IMR-90 (cell line): ENCODE results near the gene FDPS. TPM values are rescaled to one million over a fixed set of nuclear protein-coding genes. Genes with fewer than 3 reads are reported as not detected.

ENCODE experiments used
- ATAC-seq: fragments of 200-7000 bp; cut with Tn5 transposase; 2 replicates; pipeline ENCODE4 v1.9.1; 2020; ENCODE audit warnings: low read depth, mild to moderate bottlenecking, moderate library complexity
- BruUV-seq: library from RNA; stranded (reverse); fragments of 400-500 nt; replicated peaks from 2 replicates; lab custom pipeline; 2021; lab: Mats Ljungman, UMichigan
- CTCF ChIA-PET: fragments of 300-600 bp; formaldehyde crosslinking; extraction: SDS; loops from one replicate; lab custom pipeline; 2021; ENCODE audit warnings: antibody characterized with exemption; lab: Yijun Ruan, JAX
- POLR2A ChIA-PET: fragments of 300-600 bp; sonication (Branson Sonifier 250); formaldehyde crosslinking; loops from one replicate; lab custom pipeline; 2022; ENCODE audit warnings: antibody characterized with exemption; ENCODE audit not compliant: unreplicated experiment; lab: Charles Lee
- DNase-seq: peaks from one replicate; pipeline ENCODE4 v3.0.0; 2013
- H2AFZ ChIP-seq: replicated peaks from 2 replicates; pipeline ENCODE3; 2013; ENCODE audit warnings: low read length, mild to moderate bottlenecking; ENCODE audit not compliant: poor library complexity
- H2AK5ac ChIP-seq: 2 replicates; pipeline ENCODE4 v1.6.1; 2013; ENCODE audit warnings: low read depth, low read length, inconsistent platforms
- H2AK9ac ChIP-seq: replicated peaks from 2 replicates; pipeline ENCODE3; 2013; ENCODE audit warnings: mild to moderate bottlenecking, low read depth, low read length, moderate library complexity; ENCODE audit not compliant: poor library complexity
- H2BK120ac ChIP-seq: 2 replicates; pipeline ENCODE4 v1.6.1; 2013; ENCODE audit warnings: low read depth, low read length, inconsistent platforms
- H2BK15ac ChIP-seq: 3 replicates; pipeline ENCODE4 v1.6.1; 2013; ENCODE audit warnings: low read depth, low read length, inconsistent platforms
- H2BK20ac ChIP-seq: 2 replicates; pipeline ENCODE4 v1.6.1; 2013; ENCODE audit warnings: low read depth, mild to moderate bottlenecking, inconsistent platforms, low read length, moderate library complexity
- H2BK5ac ChIP-seq: 2 replicates; pipeline ENCODE4 v1.6.1; 2013; ENCODE audit warnings: mild to moderate bottlenecking, low read depth, low read length, inconsistent platforms; ENCODE audit not compliant: poor library complexity, severe bottlenecking
- H3K14ac ChIP-seq: replicated peaks from 2 replicates; pipeline ENCODE4 v1.6.1; 2013; ENCODE audit warnings: low read depth, low read length, inconsistent platforms
- H3K18ac ChIP-seq: 2 replicates; pipeline ENCODE4 v1.6.1; 2013; ENCODE audit warnings: low read depth, low read length, control low read depth
- H3K23ac ChIP-seq: 2 replicates; pipeline ENCODE4 v1.6.1; 2013; ENCODE audit warnings: low read depth, low read length, inconsistent platforms
- H3K27ac ChIP-seq: 2 replicates; pipeline ENCODE4 v1.5.1; 2013; ENCODE audit warnings: mild to moderate bottlenecking, control low read depth, low read length; ENCODE audit not compliant: insufficient read depth
- H3K27me3 ChIP-seq: 2 replicates; pipeline ENCODE4 v1.6.1; 2013; ENCODE audit warnings: low read length; ENCODE audit not compliant: control insufficient read depth, insufficient read depth
- H3K36me3 ChIP-seq: 2 replicates; pipeline ENCODE4 v1.6.1; 2013; ENCODE audit warnings: low read length, mixed read lengths; ENCODE audit not compliant: control insufficient read depth, insufficient read depth
- H3K4ac ChIP-seq: 2 replicates; pipeline ENCODE4 v1.6.1; 2013; ENCODE audit warnings: low read depth, low read length, inconsistent platforms
- H3K4me1 ChIP-seq: 2 replicates; pipeline ENCODE4 v1.6.1; 2013; ENCODE audit warnings: low read length, mixed read lengths; ENCODE audit not compliant: control insufficient read depth, insufficient read depth
- H3K4me2 ChIP-seq: 2 replicates; pipeline ENCODE4 v1.6.1; 2013; ENCODE audit warnings: low read depth, mild to moderate bottlenecking, control low read depth, low read length, moderate library complexity
- H3K4me3 ChIP-seq: 2 replicates; pipeline ENCODE4 v1.5.1; 2013; ENCODE audit warnings: low read depth, mild to moderate bottlenecking, control low read depth, low read length, moderate library complexity; ENCODE audit not compliant: insufficient read depth
- H3K56ac ChIP-seq: 2 replicates; pipeline ENCODE4 v1.6.1; 2013; ENCODE audit warnings: low read length, inconsistent platforms; ENCODE audit not compliant: insufficient read depth; ENCODE audit errors: extremely low read depth
- H3K79me1 ChIP-seq, 2 experiments: 2 replicates each; pipeline ENCODE4 v1.6.1; 2013; ENCODE audit warnings: low read length in 2 of 2, inconsistent platforms in 1 of 2, low read depth in 1 of 2
- H3K9ac ChIP-seq: 2 replicates; pipeline ENCODE4 v1.6.1; 2013; ENCODE audit warnings: low read depth, low read length, control low read depth
- H3K9me1 ChIP-seq: 2 replicates; pipeline ENCODE4 v1.6.1; 2013; ENCODE audit warnings: low read length, inconsistent platforms; ENCODE audit not compliant: insufficient read depth
- H3K9me3 ChIP-seq: 2 replicates; pipeline ENCODE4 v1.6.1; 2013; ENCODE audit warnings: low read length; ENCODE audit not compliant: control insufficient read depth, insufficient read depth
- H4K20me1 ChIP-seq: 2 replicates; pipeline ENCODE4 v1.6.1; 2013; ENCODE audit warnings: low read length, inconsistent platforms; ENCODE audit not compliant: insufficient read depth
- H4K5ac ChIP-seq: 2 replicates; pipeline ENCODE4 v1.6.1; 2013; ENCODE audit warnings: mild to moderate bottlenecking, low read depth, low read length, control low read depth
- H4K8ac ChIP-seq, 2 experiments: 2 replicates each; pipeline ENCODE4 v1.6.1; 2013; ENCODE audit warnings: low read depth in 2 of 2, low read length in 2 of 2, control low read depth in 1 of 2, inconsistent platforms in 1 of 2
- H4K91ac ChIP-seq: 2 replicates; pipeline ENCODE4 v1.6.1; 2013; ENCODE audit warnings: low read depth, low read length, inconsistent platforms; ENCODE audit not compliant: insufficient read depth
- BHLHE40 ChIP-seq: fragments of 150-350 bp; IDR thresholded peaks from 2 replicates; pipeline ENCODE4 v1.6.1; 2016; ENCODE audit warnings: mild to moderate bottlenecking, low read depth, low read length
- CEBPB ChIP-seq: IDR thresholded peaks from 2 replicates; pipeline ENCODE4 v1.6.1; 2012; ENCODE audit warnings: low read depth, low read length, improper control_type of control experiment
- CHD1 ChIP-seq: IDR thresholded peaks from 2 replicates; pipeline ENCODE4 v1.6.1; 2012; ENCODE audit warnings: low read depth, low read length, improper control_type of control experiment
- FOS ChIP-seq: fragments of 150-350 bp; IDR thresholded peaks from 2 replicates; pipeline ENCODE4 v1.6.1; 2016; ENCODE audit warnings: low read depth, low read length
- MAFK ChIP-seq: IDR thresholded peaks from 2 replicates; pipeline ENCODE4 v1.6.1; 2012; ENCODE audit warnings: low read depth, low read length, improper control_type of control experiment
- MAZ ChIP-seq: IDR thresholded peaks from 2 replicates; pipeline ENCODE4 v1.6.1; 2012; ENCODE audit warnings: low read depth, mild to moderate bottlenecking, low read length, improper control_type of control experiment, moderate library complexity, borderline replicate concordance
- MXI1 ChIP-seq: IDR thresholded peaks from 2 replicates; pipeline ENCODE4 v1.6.1; 2012; ENCODE audit warnings: low read depth, mild to moderate bottlenecking, low read length, moderate library complexity, borderline replicate concordance
- NFE2L2 ChIP-seq: fragments of 150-350 bp; IDR thresholded peaks from 2 replicates; pipeline ENCODE4 v1.6.1; 2016; ENCODE audit warnings: low read depth, mild to moderate bottlenecking, low read length
- POLR2A ChIP-seq: IDR thresholded peaks from 2 replicates; pipeline ENCODE4 v1.6.1; 2012; ENCODE audit warnings: mild to moderate bottlenecking, low read depth, low read length
- RAD21 ChIP-seq: IDR thresholded peaks from 2 replicates; pipeline ENCODE4 v1.6.1; 2012; ENCODE audit warnings: low read length, improper control_type of control experiment
- RCOR1 ChIP-seq: IDR thresholded peaks from 2 replicates; pipeline ENCODE4 v1.6.1; 2012; ENCODE audit warnings: mild to moderate bottlenecking, low read length, improper control_type of control experiment; ENCODE audit not compliant: insufficient replicate concordance
- RFX5 ChIP-seq: IDR thresholded peaks from 2 replicates; pipeline ENCODE4 v1.8.0; 2012; ENCODE audit warnings: low read depth, mild to moderate bottlenecking, low read length, moderate library complexity
- SMC3 ChIP-seq: fragments of 150-350 bp; IDR thresholded peaks from 2 replicates; pipeline ENCODE4 v1.6.1; 2016; ENCODE audit warnings: low read depth, mild to moderate bottlenecking, antibody characterized with exemption, low read length, moderate library complexity
- WGBS, 2 experiments: methylation state at CpG; one replicate each; pipeline versions ENCODE4 v1.1.5 to v1.1.7; 2013; ENCODE audit warnings: missing lambda C conversion rate in 2 of 2; ENCODE audit not compliant: insufficient read length in 1 of 2; ENCODE audit errors: extremely low coverage in 2 of 2; 5-methylcytosine and 5-hydroxymethylcytosine counted together
- dilution Hi-C: fragments of 300-500 bp; cut with HindIII; formaldehyde crosslinking; loops from one replicate; pipeline ENCODE4 v1.14.3; 2018; ENCODE audit warnings: low sequenced_read_pairs; ENCODE audit not compliant: unreplicated experiment
- in situ Hi-C: fragments of 300-500 bp; cut with MboI; formaldehyde crosslinking; loops from 3 replicates; pipeline ENCODE4 v1.14.3; 2019; ENCODE audit warnings: low sequenced_read_pairs, inconsistent platforms, mixed read lengths
- intact Hi-C: fragments of 100-400 bp; cut with micrococcal nuclease; formaldehyde crosslinking; loops from 2 replicates; pipeline ENCODE4 v1.10.0; 2022
- polyA plus RNA-seq, 3 experiments: library from polyadenylated mRNA; depleted of rRNA; stranded (reverse); fragments of >200 nt; gene quantifications; 2 replicates each; pipeline ENCODE4 v1.2.3, GENCODE V29; 2012; ENCODE audit warnings: low replicate concordance in 1 of 3
- total RNA-seq: library from RNA; depleted of rRNA; stranded (reverse); fragments of >200 nt; gene quantifications from 2 replicates; pipeline ENCODE4 v1.2.3, GENCODE V29; 2012
- TF ChIP-seq, protein P1 (sequence below): conservative IDR thresholded peaks from 2 replicates; pipeline ENCODE4 v1.5.1; 2012; ENCODE audit warnings: mild to moderate bottlenecking, low read depth, low read length, improper control_type of control experiment
- TF ChIP-seq, protein P2 (sequence below): fragments of 150-350 bp; IDR thresholded peaks from 2 replicates; pipeline ENCODE4 v1.6.1; 2017; ENCODE audit warnings: mild to moderate bottlenecking, antibody characterized with exemption, low read length, low read depth
- TF ChIP-seq, protein P3 (sequence below): fragments of 150-350 bp; IDR thresholded peaks from 2 replicates; pipeline ENCODE4 v1.6.1; 2016; ENCODE audit warnings: low read depth, mild to moderate bottlenecking, low read length, moderate library complexity, borderline replicate concordance

FDPS gene
- total and polyA plus RNA-seq, 2 of the 4 experiments (the other 2 are of a cell fraction) = 183 to 191 TPM

DNA sequence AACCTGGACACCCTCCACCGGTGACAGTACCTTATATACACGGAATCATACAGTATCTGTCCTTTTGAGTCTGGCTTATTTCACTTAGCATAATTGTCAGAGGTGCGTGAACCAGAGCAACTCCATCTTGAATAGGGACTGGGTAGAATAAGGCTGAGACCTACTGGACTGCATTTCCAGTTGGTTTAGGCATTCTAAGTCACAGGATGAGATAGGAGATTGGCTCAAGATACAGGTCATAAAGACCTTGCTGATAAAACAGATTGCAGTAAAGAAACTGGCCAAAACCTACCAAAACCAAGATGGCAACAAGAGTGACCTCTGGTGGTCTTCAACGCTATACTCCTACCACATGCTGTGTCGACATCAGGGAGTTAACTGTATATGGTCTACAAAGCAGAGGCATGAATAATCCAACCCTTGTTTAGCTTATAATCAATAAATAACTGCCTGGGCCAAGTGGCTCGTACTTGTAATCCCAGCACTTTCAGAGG is 1.4 kb upstream of the FDPS start:
- no peak overlapping the region for H3K27ac ChIP-seq
- CTCF ChIA-PET = interaction anchor here (0.6 to 1.3 kb wide), 3 partner anchors 9 to 66 kb away, joined by 3 to 4 read pairs (median 4); no protein-coding TSS in a partner anchor
- H3K4ac ChIP-seq = peak overlapping the region; percentile 33; the same call in 1 of the 2 replicates
- H4K5ac ChIP-seq = no peak overlapping the region
- no peaks in the 10 kb centered on the region for H4K20me1 ChIP-seq
- H3K23ac ChIP-seq = no peak overlapping the region
- H3K14ac ChIP-seq = no peak overlapping the region
- H3K4me3 ChIP-seq = no peak overlapping the region
- in situ Hi-C loops = no loop called here
- H2BK20ac ChIP-seq = no peak overlapping the region
- H2AK9ac ChIP-seq = no peak overlapping the region
- peak overlapping the region; percentile 62 to 89; a peak in 3 of 4 replicates for H4K8ac ChIP-seq
- no peaks in the 10 kb centered on the region for H3K27me3 ChIP-seq
- BruUV-seq = no TSS peak
- peaks cover 4% of the 10 kb centered on the region for H3K4me1 ChIP-seq
- peaks cover 3% of the 10 kb centered on the region for H3K36me3 ChIP-seq
- DNase-seq = peak; percentile 61
- peaks cover 7% of the 10 kb centered on the region; the same call in 1 of the 2 replicates for H3K9me1 ChIP-seq
- H3K4me2 ChIP-seq = no peak overlapping the region
- H3K9ac ChIP-seq = no peak overlapping the region; the same call in 1 of the 2 replicates
- no peak overlapping the region for H2AK5ac ChIP-seq
- no peak overlapping the region for H2AFZ ChIP-seq
- POLR2A ChIA-PET = no interaction called here
- no peak overlapping the region for H2BK120ac ChIP-seq
- no peak overlapping the region for H3K18ac ChIP-seq
- no CpG with 5 or more reads among the region's 6 CpGs for WGBS, 2 experiments
- no peaks in the 10 kb centered on the region for H3K9me3 ChIP-seq
- no peak overlapping the region for H4K91ac ChIP-seq
- dilution Hi-C loops = no loop called here
- H2BK15ac ChIP-seq = no peak overlapping the region
- intact Hi-C loops = loop anchor here (5.0 kb wide), 1 partner anchor 45 kb away; the partner anchor contains the start of gene SCAMP3
- no peak for ATAC-seq
- H2BK5ac ChIP-seq = no peak overlapping the region
- TF ChIP-seq MAFK = no peak
- TF ChIP-seq MAZ = no peak
- no peak for TF ChIP-seq MXI1
- TF ChIP-seq, protein P1, sequence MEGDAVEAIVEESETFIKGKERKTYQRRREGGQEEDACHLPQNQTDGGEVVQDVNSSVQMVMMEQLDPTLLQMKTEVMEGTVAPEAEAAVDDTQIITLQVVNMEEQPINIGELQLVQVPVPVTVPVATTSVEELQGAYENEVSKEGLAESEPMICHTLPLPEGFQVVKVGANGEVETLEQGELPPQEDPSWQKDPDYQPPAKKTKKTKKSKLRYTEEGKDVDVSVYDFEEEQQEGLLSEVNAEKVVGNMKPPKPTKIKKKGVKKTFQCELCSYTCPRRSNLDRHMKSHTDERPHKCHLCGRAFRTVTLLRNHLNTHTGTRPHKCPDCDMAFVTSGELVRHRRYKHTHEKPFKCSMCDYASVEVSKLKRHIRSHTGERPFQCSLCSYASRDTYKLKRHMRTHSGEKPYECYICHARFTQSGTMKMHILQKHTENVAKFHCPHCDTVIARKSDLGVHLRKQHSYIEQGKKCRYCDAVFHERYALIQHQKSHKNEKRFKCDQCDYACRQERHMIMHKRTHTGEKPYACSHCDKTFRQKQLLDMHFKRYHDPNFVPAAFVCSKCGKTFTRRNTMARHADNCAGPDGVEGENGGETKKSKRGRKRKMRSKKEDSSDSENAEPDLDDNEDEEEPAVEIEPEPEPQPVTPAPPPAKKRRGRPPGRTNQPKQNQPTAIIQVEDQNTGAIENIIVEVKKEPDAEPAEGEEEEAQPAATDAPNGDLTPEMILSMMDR = peak; percentile 50
- TF ChIP-seq FOS = no peak
- peak; percentile 59; the same call in 1 of the 2 replicates for TF ChIP-seq CEBPB
- TF ChIP-seq CHD1 = no peak
- peak; percentile 47 for TF ChIP-seq RAD21
- no peak for TF ChIP-seq POLR2A
- TF ChIP-seq, protein P2, sequence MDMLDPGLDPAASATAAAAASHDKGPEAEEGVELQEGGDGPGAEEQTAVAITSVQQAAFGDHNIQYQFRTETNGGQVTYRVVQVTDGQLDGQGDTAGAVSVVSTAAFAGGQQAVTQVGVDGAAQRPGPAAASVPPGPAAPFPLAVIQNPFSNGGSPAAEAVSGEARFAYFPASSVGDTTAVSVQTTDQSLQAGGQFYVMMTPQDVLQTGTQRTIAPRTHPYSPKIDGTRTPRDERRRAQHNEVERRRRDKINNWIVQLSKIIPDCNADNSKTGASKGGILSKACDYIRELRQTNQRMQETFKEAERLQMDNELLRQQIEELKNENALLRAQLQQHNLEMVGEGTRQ = no peak
- TF ChIP-seq, protein P3, sequence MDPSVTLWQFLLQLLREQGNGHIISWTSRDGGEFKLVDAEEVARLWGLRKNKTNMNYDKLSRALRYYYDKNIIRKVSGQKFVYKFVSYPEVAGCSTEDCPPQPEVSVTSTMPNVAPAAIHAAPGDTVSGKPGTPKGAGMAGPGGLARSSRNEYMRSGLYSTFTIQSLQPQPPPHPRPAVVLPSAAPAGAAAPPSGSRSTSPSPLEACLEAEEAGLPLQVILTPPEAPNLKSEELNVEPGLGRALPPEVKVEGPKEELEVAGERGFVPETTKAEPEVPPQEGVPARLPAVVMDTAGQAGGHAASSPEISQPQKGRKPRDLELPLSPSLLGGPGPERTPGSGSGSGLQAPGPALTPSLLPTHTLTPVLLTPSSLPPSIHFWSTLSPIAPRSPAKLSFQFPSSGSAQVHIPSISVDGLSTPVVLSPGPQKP = no peak
- no peak for TF ChIP-seq RCOR1
- TF ChIP-seq RFX5 = no peak
- no peak for TF ChIP-seq BHLHE40
- TF ChIP-seq NFE2L2 = no peak
- peak; percentile 27; the same call in 1 of the 2 replicates for TF ChIP-seq SMC3
- H3K79me1 ChIP-seq = peaks cover 14 to 32% of the 10 kb centered on the region in 2 experiments
- no peak overlapping the region for H3K56ac ChIP-seq
